Neural crest cell (in vitro differentiated cells): ENCODE results near the gene SMIM14. TPM values are rescaled to one million over a fixed set of nuclear protein-coding genes. Genes with fewer than 3 reads are reported as not detected.
"Not testable (repeated sequence)": the region's sequence is repeated elsewhere in the genome, so short reads cannot be mapped to it uniquely, and the experiment has no call there.

Source experiments
- DNase-seq: peaks from one replicate; pipeline ENCODE4 v3.0.0; 2021; ENCODE audit warnings: low read depth, mixed read lengths, low spot score
- H3K27ac Mint-ChIP-seq: one replicate; pipeline ENCODE4 v1.8.0; 2021; ENCODE audit warnings: mild to moderate bottlenecking, mixed read lengths; ENCODE audit not compliant: unreplicated experiment
- H3K27me3 Mint-ChIP-seq: 2 replicates; pipeline ENCODE4 v1.8.0; 2021; ENCODE audit warnings: low read depth, mild to moderate bottlenecking, mixed read lengths
- H3K36me3 Mint-ChIP-seq: 2 replicates; pipeline ENCODE4 v1.8.0; 2021; ENCODE audit warnings: low read depth, mild to moderate bottlenecking, mixed read lengths
- H3K4me1 Mint-ChIP-seq: 2 replicates; pipeline ENCODE4 v1.8.0; 2021; ENCODE audit warnings: mixed read lengths
- H3K4me3 Mint-ChIP-seq: one replicate; pipeline ENCODE4 v1.8.0; 2021; ENCODE audit warnings: mild to moderate bottlenecking, mixed read lengths
- H3K9me3 Mint-ChIP-seq: 2 replicates; pipeline ENCODE4 v1.8.0; 2021; ENCODE audit warnings: mixed read lengths
- CTCF ChIP-seq: fragments of 200-600 bp; sonication (generic); conservative IDR thresholded peaks from 2 replicates; pipeline ENCODE4 v1.5.0; 2021; ENCODE audit warnings: antibody characterized with exemption, mild to moderate bottlenecking
- total RNA-seq: library from RNA; stranded (reverse); gene quantifications from 2 replicates; pipeline ENCODE4 v1.2.1, GENCODE V29; 2021

The SMIM14 gene
- total RNA-seq, 1 donor from 2014 or later: 7.9 TPM

- no peak overlapping the region for H3K4me3 Mint-ChIP-seq
- H3K27ac Mint-ChIP-seq: no peak overlapping the region
- peaks cover 4% of the 10 kb centered on the region for H3K36me3 Mint-ChIP-seq
- peaks cover 32% of the 10 kb centered on the region for H3K4me1 Mint-ChIP-seq
- no peak for TF ChIP-seq CTCF
- H3K27me3 Mint-ChIP-seq: no peaks in the 10 kb centered on the region
- H3K9me3 Mint-ChIP-seq: no peaks in the 10 kb centered on the region
- no peak for DNase-seq
Observed at GRCh38 chr4:39521253-39521919, 117.3 kb downstream of the SMIM14 start.

GRCh38 chr4:39518484-39518883 is 120.2 kb downstream of the SMIM14 start:
- Mint-ChIP-seq H3K4me3 (no peak overlapping the region), H3K9me3 (no peaks in the 10 kb centered on the region), H3K36me3 (peaks cover 6% of the 10 kb centered on the region), H3K4me1 (peaks cover 13% of the 10 kb centered on the region), H3K27ac (no peak overlapping the region), H3K27me3 (no peaks in the 10 kb centered on the region)
- no peak for DNase-seq
- no peak for TF ChIP-seq CTCF

- Mint-ChIP-seq H3K27me3 (no peaks in the 10 kb centered on the region), H3K4me1 (peaks cover 2% of the 10 kb centered on the region), H3K36me3 (peaks cover 9% of the 10 kb centered on the region), H3K4me3 (no peak overlapping the region), H3K9me3 (no peaks in the 10 kb centered on the region), H3K27ac (no peak overlapping the region)
- no peak for DNase-seq
- no peak for TF ChIP-seq CTCF
Observed at GRCh38 chr4:39516407-39516966, 122.2 kb downstream of the SMIM14 start.

GRCh38 chr4:39515669-39516401 is 122.8 kb downstream of the SMIM14 start:
- H3K27ac Mint-ChIP-seq, H3K9me3 Mint-ChIP-seq, H3K4me1 Mint-ChIP-seq, H3K4me3 Mint-ChIP-seq, H3K27me3 Mint-ChIP-seq, H3K36me3 Mint-ChIP-seq, DNase-seq: not testable (repeated sequence)

- Mint-ChIP-seq H3K4me1 (no peaks in the 10 kb centered on the region), H3K9me3 (no peaks in the 10 kb centered on the region), H3K36me3 (peaks cover 7% of the 10 kb centered on the region), H3K27me3 (no peaks in the 10 kb centered on the region), H3K4me3 (no peak overlapping the region), H3K27ac (no peak overlapping the region)
- TF ChIP-seq CTCF: no peak
- DNase-seq: no peak
Observed at GRCh38 chr4:39514888-39515401, 123.7 kb downstream of the SMIM14 start.

- not testable (repeated sequence) for H3K4me1 Mint-ChIP-seq, H3K4me3 Mint-ChIP-seq, H3K9me3 Mint-ChIP-seq, H3K36me3 Mint-ChIP-seq, DNase-seq, H3K27me3 Mint-ChIP-seq, H3K27ac Mint-ChIP-seq
Observed at GRCh38 chr4:39514266-39514665, 124.4 kb downstream of the SMIM14 start.
